Measurements from ENCODE around the gene BACH2. TPM values are rescaled to one million over a fixed set of nuclear protein-coding genes. Genes with fewer than 3 reads are reported as not detected.

BACH2 gene
- total and polyA plus RNA-seq, 2 experiments from 2014 or later, result 5.4 to 5.6 TPM

GRCh38 chr6:90294989-90295853, 1.4 kb downstream of the BACH2 start:
- Histone ChIP-seq H3K27me3 (peaks cover 21% of the 10 kb centered on the region), H3K4me1 (ENCODE audit: low read depth) (peaks cover 26% of the 10 kb centered on the region), H3K27ac (no peak overlapping the region), H3K36me3 (no peaks in the 10 kb centered on the region), H3K9me3 (ENCODE audit: low read depth) (no peaks in the 10 kb centered on the region), H3K4me3 (peak overlapping the region; percentile 87)
- DNase-seq (ENCODE audit: low read depth in 1 of 2, low spot score in 1 of 2), result peak; percentile 43 to 51
- TF ChIP-seq CTCF (IDR thresholded peaks at IDR 0.05; ENCODE audit: low read depth, low read length), result peak; percentile 16

- Histone ChIP-seq H3K4me1 (ENCODE audit: low read depth) (peaks cover 21% of the 10 kb centered on the region), H3K36me3 (no peaks in the 10 kb centered on the region), H3K4me3 (peak overlapping the region; percentile 87), H3K27ac (no peak overlapping the region), H3K27me3 (peaks cover 21% of the 10 kb centered on the region), H3K9me3 (ENCODE audit: low read depth) (no peaks in the 10 kb centered on the region)
- peak in 1 of 2 donors; percentile 35 for DNase-seq (ENCODE audit: low read depth in 1 of 2, low spot score in 1 of 2)
- no peak for TF ChIP-seq CTCF (IDR thresholded peaks at IDR 0.05; ENCODE audit: low read depth, low read length)
Measured at GRCh38 chr6:90294614-90294988, 2.0 kb downstream of the BACH2 start.

GRCh38 chr6:90294008-90294511, 2.6 kb downstream of the BACH2 start:
- DNase-seq (ENCODE audit: low read depth in 1 of 2, low spot score in 1 of 2), result no peak
- Histone ChIP-seq H3K4me1 (ENCODE audit: low read depth) (peaks cover 15% of the 10 kb centered on the region), H3K27ac (no peak overlapping the region), H3K9me3 (ENCODE audit: low read depth) (no peaks in the 10 kb centered on the region), H3K27me3 (peaks cover 21% of the 10 kb centered on the region), H3K36me3 (no peaks in the 10 kb centered on the region), H3K4me3 (peak overlapping the region; percentile 87)
- no peak for TF ChIP-seq CTCF (IDR thresholded peaks at IDR 0.05; ENCODE audit: low read depth, low read length)

GRCh38 chr6:90293319-90293953, 3.2 kb downstream of the BACH2 start:
- peaks cover 21% of the 10 kb centered on the region for H3K27me3 ChIP-seq
- no peaks in the 10 kb centered on the region for H3K9me3 ChIP-seq (ENCODE audit: low read depth)
- no peak overlapping the region for H3K4me3 ChIP-seq
- no peak for DNase-seq (ENCODE audit: low read depth in 1 of 2, low spot score in 1 of 2)
- no peak overlapping the region for H3K27ac ChIP-seq
- peaks cover 13% of the 10 kb centered on the region for H3K4me1 ChIP-seq (ENCODE audit: low read depth)
- no peak for TF ChIP-seq CTCF (IDR thresholded peaks at IDR 0.05; ENCODE audit: low read depth, low read length)
- H3K36me3 ChIP-seq, result no peaks in the 10 kb centered on the region

- Histone ChIP-seq H3K27me3 (peaks cover 21% of the 10 kb centered on the region), H3K36me3 (no peaks in the 10 kb centered on the region), H3K9me3 (ENCODE audit: low read depth) (no peaks in the 10 kb centered on the region), H3K4me3 (no peak overlapping the region), H3K27ac (no peak overlapping the region), H3K4me1 (ENCODE audit: low read depth) (no peaks in the 10 kb centered on the region)
- TF ChIP-seq CTCF (IDR thresholded peaks at IDR 0.05; ENCODE audit: low read depth, low read length), result no peak
- DNase-seq (ENCODE audit: low read depth in 1 of 2, low spot score in 1 of 2), result no peak
Measured at GRCh38 chr6:90291565-90291964, 5.1 kb downstream of the BACH2 start.
